Activated naive CD8-positive, alpha-beta T cell treated with anti-CD3 and anti-CD28 coated beads, Interleukin-2, amount 50 U/mL, for 24 hours (primary cell): ENCODE data around the gene PEX16.
A peak's percentile ranks its signal among the peaks of the same experiment; 100 is the strongest.

Experiments used
- ATAC-seq: fragments of 150-1000 bp; cut with Tn5 transposase; one replicate; pipeline ENCODE4 v1.10.0; 2021
- DNase-seq: peaks from one replicate; pipeline ENCODE4 v3.0.0; 2021
- H3K27ac Mint-ChIP-seq: one replicate; pipeline ENCODE4 v1.8.0; 2021; ENCODE audit warnings: mild to moderate bottlenecking, mixed read lengths
- H3K27me3 Mint-ChIP-seq: one replicate; pipeline ENCODE4 v1.8.0; 2021; ENCODE audit warnings: mixed read lengths
- H3K36me3 Mint-ChIP-seq: one replicate; pipeline ENCODE4 v1.8.0; 2021; ENCODE audit warnings: low read depth, mixed read lengths
- H3K4me1 Mint-ChIP-seq: one replicate; pipeline ENCODE4 v1.8.0; 2021; ENCODE audit warnings: mixed read lengths
- H3K4me3 Mint-ChIP-seq: one replicate; pipeline ENCODE4 v1.8.0; 2021; ENCODE audit warnings: mild to moderate bottlenecking, moderate library complexity, mixed read lengths
- H3K9me3 Mint-ChIP-seq: one replicate; pipeline ENCODE4 v1.8.0; 2021; ENCODE audit warnings: mixed read lengths

Gene PEX16

GRCh38 chr11:45917623-45918330, at the start of gene PEX16:
Gene PEX16 (minus strand): TSS chr11:45917877. CDS start chr11:45917811, 66 bp downstream.
- DNase-seq (peak; percentile 94), ATAC-seq (peak; percentile 95)
- no peaks in the 10 kb centered on the region for H3K9me3 Mint-ChIP-seq
- peaks cover 34% of the 10 kb centered on the region for H3K4me1 Mint-ChIP-seq
- peak within 1 kb of the TSS; percentile 95 for H3K27ac Mint-ChIP-seq
- H3K36me3 Mint-ChIP-seq = peaks cover 7% of the 10 kb centered on the region
- peaks cover 4% of the 10 kb centered on the region for H3K27me3 Mint-ChIP-seq
- H3K4me3 Mint-ChIP-seq = peak within 1 kb of the TSS; percentile 94

GRCh38 chr11:45964911-45965389, 47.3 kb upstream of the PEX16 start:
- DNase-seq (peak; percentile 43), ATAC-seq (peak; percentile 88)
- Mint-ChIP-seq H3K4me3 (no peak overlapping the region), H3K9me3 (no peaks in the 10 kb centered on the region), H3K4me1 (no peaks in the 10 kb centered on the region), H3K27me3 (no peaks in the 10 kb centered on the region), H3K36me3 (peaks cover 13% of the 10 kb centered on the region), H3K27ac (no peak overlapping the region)

- no peak overlapping the region for H3K4me3 Mint-ChIP-seq
- H3K4me1 Mint-ChIP-seq = no peaks in the 10 kb centered on the region
- H3K36me3 Mint-ChIP-seq = peaks cover 9% of the 10 kb centered on the region
- H3K9me3 Mint-ChIP-seq = no peaks in the 10 kb centered on the region
- ATAC-seq (no peak), DNase-seq (no peak)
- no peak overlapping the region for H3K27ac Mint-ChIP-seq
- H3K27me3 Mint-ChIP-seq = no peaks in the 10 kb centered on the region
These were observed 44.1 kb upstream of the PEX16 start for GRCh38 chr11:45961751-45962240.

GRCh38 chr11:45960387-45961095, 42.9 kb upstream of the PEX16 start:
- peaks cover 12% of the 10 kb centered on the region for H3K36me3 Mint-ChIP-seq
- DNase-seq (no peak), ATAC-seq (no peak)
- H3K4me1 Mint-ChIP-seq = no peaks in the 10 kb centered on the region
- no peak overlapping the region for H3K27ac Mint-ChIP-seq
- H3K4me3 Mint-ChIP-seq = no peak overlapping the region
- no peaks in the 10 kb centered on the region for H3K27me3 Mint-ChIP-seq
- H3K9me3 Mint-ChIP-seq = no peaks in the 10 kb centered on the region

- no peaks in the 10 kb centered on the region for H3K4me1 Mint-ChIP-seq
- ATAC-seq = no peak
- no peak for DNase-seq
- H3K36me3 Mint-ChIP-seq = peaks cover 16% of the 10 kb centered on the region
- H3K9me3 Mint-ChIP-seq = no peaks in the 10 kb centered on the region
- H3K27me3 Mint-ChIP-seq = no peaks in the 10 kb centered on the region
- H3K4me3 Mint-ChIP-seq = no peak overlapping the region
- H3K27ac Mint-ChIP-seq = no peak overlapping the region
These were observed 42.2 kb upstream of the PEX16 start for GRCh38 chr11:45959851-45960250.

GRCh38 chr11:45949992-45950407, 32.3 kb upstream of the PEX16 start:
- ATAC-seq (no peak), DNase-seq (no peak)
- H3K36me3 Mint-ChIP-seq = peaks cover 21% of the 10 kb centered on the region
- H3K4me1 Mint-ChIP-seq = no peaks in the 10 kb centered on the region
- no peak overlapping the region for H3K27ac Mint-ChIP-seq
- H3K9me3 Mint-ChIP-seq = no peaks in the 10 kb centered on the region
- no peaks in the 10 kb centered on the region for H3K27me3 Mint-ChIP-seq
- H3K4me3 Mint-ChIP-seq = no peak overlapping the region

GRCh38 chr11:45948356-45948755, 30.7 kb upstream of the PEX16 start:
- DNase-seq (no peak), ATAC-seq (no peak)
- Mint-ChIP-seq H3K27me3 (no peaks in the 10 kb centered on the region), H3K4me3 (no peak overlapping the region), H3K9me3 (no peaks in the 10 kb centered on the region), H3K36me3 (peaks cover 24% of the 10 kb centered on the region), H3K4me1 (no peaks in the 10 kb centered on the region), H3K27ac (no peak overlapping the region)

- Mint-ChIP-seq H3K36me3 (peaks cover 24% of the 10 kb centered on the region), H3K27ac (no peak overlapping the region), H3K4me3 (no peak overlapping the region), H3K27me3 (no peaks in the 10 kb centered on the region), H3K4me1 (no peaks in the 10 kb centered on the region), H3K9me3 (no peaks in the 10 kb centered on the region)
- ATAC-seq (no peak), DNase-seq (no peak)
These were observed 30.2 kb upstream of the PEX16 start for GRCh38 chr11:45947885-45948284.

- Mint-ChIP-seq H3K4me1 (peaks cover 4% of the 10 kb centered on the region), H3K36me3 (peaks cover 23% of the 10 kb centered on the region), H3K27me3 (no peaks in the 10 kb centered on the region), H3K27ac (no peak overlapping the region), H3K4me3 (no peak overlapping the region), H3K9me3 (no peaks in the 10 kb centered on the region)
- DNase-seq (no peak), ATAC-seq (no peak)
These were observed 27.8 kb upstream of the PEX16 start for GRCh38 chr11:45945397-45945999.

- no peak for ATAC-seq
- H3K4me3 Mint-ChIP-seq = no peak overlapping the region
- H3K9me3 Mint-ChIP-seq = no peaks in the 10 kb centered on the region
- peaks cover 4% of the 10 kb centered on the region for H3K4me1 Mint-ChIP-seq
- H3K27ac Mint-ChIP-seq = no peak overlapping the region
- H3K27me3 Mint-ChIP-seq = no peaks in the 10 kb centered on the region
- H3K36me3 Mint-ChIP-seq = peaks cover 15% of the 10 kb centered on the region
- no peak for DNase-seq
These were observed 24.7 kb upstream of the PEX16 start for GRCh38 chr11:45942381-45942780.

- Mint-ChIP-seq H3K4me1 (peaks cover 7% of the 10 kb centered on the region), H3K4me3 (no peak overlapping the region), H3K9me3 (no peaks in the 10 kb centered on the region), H3K27ac (no peak overlapping the region), H3K27me3 (no peaks in the 10 kb centered on the region), H3K36me3 (peaks cover 15% of the 10 kb centered on the region)
- DNase-seq (no peak), ATAC-seq (no peak)
These were observed 23.6 kb upstream of the PEX16 start for GRCh38 chr11:45941285-45941684.

GRCh38 chr11:45939836-45940235, 22.2 kb upstream of the PEX16 start:
- H3K4me3 Mint-ChIP-seq = no peak overlapping the region
- H3K4me1 Mint-ChIP-seq = peaks cover 7% of the 10 kb centered on the region
- H3K9me3 Mint-ChIP-seq = no peaks in the 10 kb centered on the region
- DNase-seq (no peak), ATAC-seq (no peak)
- H3K27me3 Mint-ChIP-seq = no peaks in the 10 kb centered on the region
- H3K27ac Mint-ChIP-seq = no peak overlapping the region
- peaks cover 7% of the 10 kb centered on the region for H3K36me3 Mint-ChIP-seq

GRCh38 chr11:45937916-45938315, 20.2 kb upstream of the PEX16 start:
- Mint-ChIP-seq H3K36me3 (peaks cover 1% of the 10 kb centered on the region), H3K4me1 (peaks cover 10% of the 10 kb centered on the region)
- no peak for DNase-seq

GRCh38 chr11:45936511-45937054, 18.9 kb upstream of the PEX16 start:
- H3K9me3 Mint-ChIP-seq = no peaks in the 10 kb centered on the region
- DNase-seq = no peak
- H3K4me1 Mint-ChIP-seq = peaks cover 8% of the 10 kb centered on the region
- H3K27me3 Mint-ChIP-seq = no peaks in the 10 kb centered on the region
- H3K4me3 Mint-ChIP-seq = no peak overlapping the region
- ATAC-seq = no peak
- H3K27ac Mint-ChIP-seq = peak overlapping the region; percentile 7
- H3K36me3 Mint-ChIP-seq = peaks cover 1% of the 10 kb centered on the region

More at GRCh38 chr11:45937916-45938315, 20.2 kb upstream of the PEX16 start:
- no peaks in the 10 kb centered on the region for H3K9me3 Mint-ChIP-seq
- H3K4me3 Mint-ChIP-seq = no peak overlapping the region
- no peak overlapping the region for H3K27ac Mint-ChIP-seq
- no peak for ATAC-seq
- no peaks in the 10 kb centered on the region for H3K27me3 Mint-ChIP-seq
